ENCODE data around the gene FBXO45. TPM values are rescaled to one million over a fixed set of nuclear protein-coding genes. Genes with fewer than 3 reads are reported as not detected.
"Not testable (repeated sequence)": the region's sequence is repeated elsewhere in the genome, so short reads cannot be mapped to it uniquely, and the experiment has no call there.

Gene FBXO45
- total and polyA plus RNA-seq, 7 experiments from 2014 or later, result 1.2 to 15.9 (median 5.0) TPM

- H3K4me1 ChIP-seq (ENCODE audit: control insufficient read depth in 2 of 2, insufficient read depth in 2 of 2, low read length in 2 of 2), result no peaks in the 10 kb centered on the region
- Mint-ChIP-seq H3K4me3 (no peak overlapping the region), H3K4me1 (peaks cover 0 to 8% (median 0%) of the 10 kb centered on the region in 7 donors), H3K27me3 (peaks cover 0 to 11% (median 6%) of the 10 kb centered on the region in 5 donors), H3K9me3 (no peaks in the 10 kb centered on the region), H3K36me3 (no peaks in the 10 kb centered on the region), H3K27ac (no peak overlapping the region)
- ATAC-seq (no peak), DNase-seq (no peak)
- H3K27me3 ChIP-seq (ENCODE audit: control insufficient read depth in 2 of 2, insufficient read depth in 2 of 2, low read length in 2 of 2), result no peaks in the 10 kb centered on the region
- CTCF ChIA-PET, result interaction anchor here (1.3 kb wide), 1 partner anchor 55 kb away, joined by 4 read pairs; no protein-coding TSS in a partner anchor
- POLR2A ChIA-PET, result interaction anchor here (0.7 kb wide), 1 partner anchor 199 kb away, joined by 3 read pairs; no protein-coding TSS in a partner anchor
- no peaks in the 10 kb centered on the region for H3K36me3 ChIP-seq (ENCODE audit: control insufficient read depth in 2 of 3, insufficient read depth in 3 of 3, low read length in 3 of 3)
- no peak overlapping the region for H3K4me3 ChIP-seq (ENCODE audit: low read length)
- no peaks in the 10 kb centered on the region for H3K9me3 ChIP-seq (ENCODE audit: control insufficient read depth in 2 of 3, low read length in 3 of 3)
- H3K27ac ChIP-seq (ENCODE audit: low read depth, low read length), result no peak overlapping the region
- intact Hi-C loops (cut with micrococcal nuclease), result no loop called here
Observed at GRCh38 chr3:196541684-196542445, 26.6 kb upstream of the FBXO45 start.

GRCh38 chr3:196544491-196544992, 23.9 kb upstream of the FBXO45 start:
- no peaks in the 10 kb centered on the region for H3K4me1 Mint-ChIP-seq
- Histone ChIP-seq H3K4me1 (ENCODE audit: control insufficient read depth in 2 of 2, insufficient read depth in 2 of 2, low read length in 2 of 2) (no peaks in the 10 kb centered on the region), H3K4me3 (ENCODE audit: low read length) (no peak overlapping the region), H3K27me3 (ENCODE audit: control insufficient read depth in 2 of 2, insufficient read depth in 2 of 2, low read length in 2 of 2) (no peaks in the 10 kb centered on the region), H3K9me3 (ENCODE audit: control insufficient read depth in 2 of 3, low read length in 3 of 3) (peaks cover 0 to 6% (median 0%) of the 10 kb centered on the region in 3 experiments), H3K36me3 (ENCODE audit: control insufficient read depth in 2 of 3, insufficient read depth in 3 of 3, low read length in 3 of 3) (no peaks in the 10 kb centered on the region), H3K27ac (ENCODE audit: low read depth, low read length) (no peak overlapping the region)
- intact Hi-C loops (cut with micrococcal nuclease), result no loop called here
- peaks cover 0 to 14% (median 7%) of the 10 kb centered on the region in 11 donors for H3K9me3 Mint-ChIP-seq
- H3K27me3 Mint-ChIP-seq, result peaks cover 0 to 14% (median 6%) of the 10 kb centered on the region in 5 donors
- peaks cover 0 to 7% (median 5%) of the 10 kb centered on the region in 5 donors for H3K36me3 Mint-ChIP-seq
- ChIA-PET POLR2A (no interaction called here), CTCF (no interaction called here)
- peak overlapping the region in 1 of 9 donors; percentile 41 for H3K27ac Mint-ChIP-seq
- ATAC-seq (no peak), DNase-seq (no peak)
- no peak overlapping the region for H3K4me3 Mint-ChIP-seq

GRCh38 chr3:196546537-196546936, 21.9 kb upstream of the FBXO45 start:
- POLR2A ChIA-PET, result no interaction called here
- Histone ChIP-seq H3K36me3 (ENCODE audit: control insufficient read depth in 2 of 3, insufficient read depth in 3 of 3, low read length in 3 of 3) (no peaks in the 10 kb centered on the region), H3K27ac (ENCODE audit: low read depth, low read length) (no peak overlapping the region), H3K9me3 (ENCODE audit: control insufficient read depth in 2 of 3, low read length in 3 of 3) (peaks cover 0 to 6% (median 0%) of the 10 kb centered on the region in 3 experiments), H3K4me3 (ENCODE audit: low read length) (no peak overlapping the region), H3K27me3 (ENCODE audit: control insufficient read depth in 2 of 2, insufficient read depth in 2 of 2, low read length in 2 of 2) (no peaks in the 10 kb centered on the region), H3K4me1 (ENCODE audit: control insufficient read depth in 2 of 2, insufficient read depth in 2 of 2, low read length in 2 of 2) (no peaks in the 10 kb centered on the region)
- Mint-ChIP-seq H3K27ac (no peak overlapping the region), H3K4me3 (no peak overlapping the region), H3K27me3 (peaks cover 0 to 12% (median 6%) of the 10 kb centered on the region in 5 donors), H3K36me3 (peaks cover 0 to 18% (median 5%) of the 10 kb centered on the region in 5 donors), H3K9me3 (peaks cover 0 to 21% (median 7%) of the 10 kb centered on the region in 11 donors), H3K4me1 (no peaks in the 10 kb centered on the region)
- DNase-seq (no peak), ATAC-seq (no peak)
- CTCF ChIA-PET, result no interaction called here
- intact Hi-C loops (cut with micrococcal nuclease), result no loop called here

DNA sequence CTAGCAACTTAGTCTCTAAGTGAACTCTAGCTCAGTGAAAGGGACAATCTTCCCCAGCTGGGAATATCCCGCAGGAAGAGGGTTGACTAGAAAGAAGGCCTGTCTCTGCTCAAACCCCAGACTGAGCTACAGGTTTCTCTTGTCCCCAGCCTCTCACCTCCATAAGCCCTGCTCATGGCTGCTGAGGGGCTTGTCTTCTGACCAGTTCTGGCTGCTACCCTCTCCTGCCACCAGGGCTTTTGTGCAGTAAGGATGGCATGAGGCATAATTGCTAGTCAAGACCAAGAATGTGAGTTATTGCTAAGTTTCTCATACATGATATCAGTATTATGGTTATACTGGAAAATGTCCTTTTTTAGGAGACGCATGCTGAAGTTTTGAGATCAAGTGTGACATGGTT, 21.4 kb upstream of the FBXO45 start:
- no peak for DNase-seq
- H3K4me3 Mint-ChIP-seq, result no peak overlapping the region
- Histone ChIP-seq H3K9me3 (ENCODE audit: control insufficient read depth in 2 of 3, low read length in 3 of 3) (peaks cover 0 to 6% (median 0%) of the 10 kb centered on the region in 3 experiments), H3K36me3 (ENCODE audit: control insufficient read depth in 2 of 3, insufficient read depth in 3 of 3, low read length in 3 of 3) (no peaks in the 10 kb centered on the region), H3K27me3 (ENCODE audit: control insufficient read depth in 2 of 2, insufficient read depth in 2 of 2, low read length in 2 of 2) (no peaks in the 10 kb centered on the region), H3K27ac (ENCODE audit: low read depth, low read length) (no peak overlapping the region), H3K4me1 (ENCODE audit: control insufficient read depth in 2 of 2, insufficient read depth in 2 of 2, low read length in 2 of 2) (no peaks in the 10 kb centered on the region), H3K4me3 (ENCODE audit: low read length) (no peak overlapping the region)
- H3K9me3 Mint-ChIP-seq, result peaks cover 0 to 21% (median 7%) of the 10 kb centered on the region in 11 donors
- H3K27ac Mint-ChIP-seq, result no peak overlapping the region
- ATAC-seq, result no peak
- intact Hi-C loops (cut with micrococcal nuclease), result no loop called here
- peaks cover 0 to 12% (median 6%) of the 10 kb centered on the region in 5 donors for H3K27me3 Mint-ChIP-seq
- ChIA-PET CTCF (interaction anchor here (0.6 to 0.7 kb wide), 3 partner anchors 20 to 1053 kb away, joined by 3 to 5 read pairs (median 4); no protein-coding TSS in a partner anchor), POLR2A (no interaction called here)
- no peaks in the 10 kb centered on the region for H3K4me1 Mint-ChIP-seq
- peaks cover 0 to 20% (median 5%) of the 10 kb centered on the region in 5 donors for H3K36me3 Mint-ChIP-seq

DNA sequence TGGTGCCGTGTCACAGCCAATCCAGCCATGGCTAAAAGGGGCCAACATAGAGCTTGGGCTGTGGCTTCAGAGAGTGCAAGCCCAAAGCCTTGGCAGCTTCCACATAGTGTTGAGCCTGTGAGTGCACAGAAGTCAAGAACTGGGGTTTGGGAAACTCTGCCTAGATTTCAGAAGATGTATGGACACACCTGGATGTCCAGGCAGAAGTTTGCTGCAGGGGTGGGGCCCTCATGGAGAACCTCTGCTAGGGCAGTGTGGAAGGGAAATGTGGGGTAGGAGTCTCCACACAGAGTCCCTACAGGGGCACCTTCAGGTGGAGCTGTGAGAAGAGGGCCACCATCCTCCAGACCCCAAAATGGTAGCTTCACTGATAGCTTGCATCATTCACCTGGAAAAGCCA, 19.1 kb upstream of the FBXO45 start:
- H3K4me3 Mint-ChIP-seq; H3K27ac ChIP-seq (ENCODE audit: low read depth, low read length); H3K4me1 ChIP-seq (ENCODE audit: control insufficient read depth in 2 of 2, insufficient read depth in 2 of 2, low read length in 2 of 2); H3K27me3 ChIP-seq (ENCODE audit: control insufficient read depth in 2 of 2, insufficient read depth in 2 of 2, low read length in 2 of 2); POLR2A ChIA-PET; ATAC-seq; H3K9me3 ChIP-seq (ENCODE audit: control insufficient read depth in 2 of 3, low read length in 3 of 3); H3K4me1 Mint-ChIP-seq; DNase-seq; H3K27ac Mint-ChIP-seq; intact Hi-C loops (cut with micrococcal nuclease); H3K36me3 ChIP-seq (ENCODE audit: control insufficient read depth in 2 of 3, insufficient read depth in 3 of 3, low read length in 3 of 3); H3K4me3 ChIP-seq (ENCODE audit: low read length): not testable (repeated sequence)
- Mint-ChIP-seq H3K36me3 (peaks cover 5 to 25% (median 7%) of the 10 kb centered on the region in 5 donors), H3K9me3 (peaks cover 0 to 21% (median 7%) of the 10 kb centered on the region in 11 donors), H3K27me3 (peaks cover 0 to 12% (median 4%) of the 10 kb centered on the region in 5 donors)
- CTCF ChIA-PET, result interaction anchor here (0.9 kb wide), 1 partner anchor 17 kb away, joined by 3 read pairs; no protein-coding TSS in a partner anchor

- DNase-seq; intact Hi-C loops (cut with micrococcal nuclease); H3K9me3 ChIP-seq (ENCODE audit: control insufficient read depth in 2 of 3, low read length in 3 of 3); H3K27ac Mint-ChIP-seq; H3K27ac ChIP-seq (ENCODE audit: low read depth, low read length); ATAC-seq; POLR2A ChIA-PET; H3K4me1 ChIP-seq (ENCODE audit: control insufficient read depth in 2 of 2, insufficient read depth in 2 of 2, low read length in 2 of 2); H3K36me3 ChIP-seq (ENCODE audit: control insufficient read depth in 2 of 3, insufficient read depth in 3 of 3, low read length in 3 of 3); H3K4me3 Mint-ChIP-seq; H3K27me3 Mint-ChIP-seq; H3K4me3 ChIP-seq (ENCODE audit: low read length); H3K4me1 Mint-ChIP-seq; H3K27me3 ChIP-seq (ENCODE audit: control insufficient read depth in 2 of 2, insufficient read depth in 2 of 2, low read length in 2 of 2): not testable (repeated sequence)
- peaks cover 5 to 30% (median 10%) of the 10 kb centered on the region in 5 donors for H3K36me3 Mint-ChIP-seq
- peaks cover 0 to 21% (median 7%) of the 10 kb centered on the region in 11 donors for H3K9me3 Mint-ChIP-seq
- CTCF ChIA-PET, result interaction anchor here (0.9 kb wide), 1 partner anchor 18 kb away, joined by 3 read pairs; no protein-coding TSS in a partner anchor
Observed at GRCh38 chr3:196550172-196550571, 18.3 kb upstream of the FBXO45 start.
